ENCODE measurements around the gene ZFP82.

Gene ZFP82

DNA sequence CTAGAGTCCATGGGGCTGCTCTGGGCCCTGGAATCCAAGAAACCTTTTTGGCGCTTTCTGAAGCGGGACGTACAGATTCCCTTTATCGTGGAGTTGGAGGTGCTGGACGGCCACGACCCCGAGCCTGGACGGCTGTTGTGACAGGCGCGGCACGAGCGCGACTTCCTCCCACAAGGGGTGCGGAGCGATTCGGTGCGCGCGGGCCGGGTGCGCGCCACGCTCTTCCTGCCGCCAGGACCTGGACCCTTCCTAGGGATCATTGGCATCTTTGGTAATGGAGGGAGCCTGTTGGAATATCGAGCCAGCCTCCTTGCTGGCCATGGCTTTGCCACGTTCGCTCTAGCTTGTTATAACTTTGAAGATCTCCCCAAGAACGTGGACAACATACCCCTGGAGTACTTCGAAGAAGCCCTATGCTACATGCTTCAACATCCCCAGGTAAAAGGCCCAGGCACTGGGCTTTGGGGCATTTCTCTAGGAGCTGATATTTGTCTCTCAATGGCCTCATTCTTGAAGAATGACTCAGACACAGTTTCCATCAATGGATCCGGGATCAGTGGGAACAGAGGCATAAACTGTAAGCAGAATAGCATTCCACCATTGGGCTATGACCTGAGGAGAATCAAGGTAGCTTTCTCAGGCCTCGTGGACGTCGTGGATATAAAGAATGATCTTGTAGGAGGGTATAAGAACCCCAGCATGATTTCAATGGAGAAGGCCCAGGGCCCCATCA, 3.5 kb upstream of the ZFP82 start:
- H3F3A ChIP-seq (ENCODE audit: low read depth): no peaks in the 10 kb centered on the region
- peaks cover 10% of the 10 kb centered on the region for H3K4me1 ChIP-seq (ENCODE audit: insufficient read depth, low read length, poor library complexity, severe bottlenecking)
- H3K27me3 ChIP-seq (ENCODE audit: insufficient read depth, low read length, poor library complexity, severe bottlenecking): no peaks in the 10 kb centered on the region
- no peak overlapping the region for H3K4me3 ChIP-seq (ENCODE audit: low read length, poor library complexity, severe bottlenecking)
- no peaks in the 10 kb centered on the region for H3K9me2 ChIP-seq (replicated peaks; ENCODE audit: low read depth, low read length)
- no peak overlapping the region for H3K4me2 ChIP-seq (ENCODE audit: low read depth, low read length, poor library complexity, severe bottlenecking)
- H3K9me3 ChIP-seq (ENCODE audit: insufficient read depth, low read depth, low read length): no peaks in the 10 kb centered on the region
- TF ChIP-seq EZH2phosphoT487 (IDR thresholded peaks at IDR 0.05; ENCODE audit: borderline replicate concordance): no peak
- no peak for TF ChIP-seq CTCF (conservative IDR thresholded peaks at IDR 0.05; ENCODE audit: low read length)
- peaks cover 15% of the 10 kb centered on the region for H3K79me2 ChIP-seq (ENCODE audit: insufficient read depth, low read length)
- H3K9ac ChIP-seq (ENCODE audit: low read depth, low read length, poor library complexity, severe bottlenecking): no peak overlapping the region
- peaks cover 4% of the 10 kb centered on the region for H4K20me1 ChIP-seq (ENCODE audit: insufficient read depth, low read length, poor library complexity, severe bottlenecking)
- H3K36me3 ChIP-seq (ENCODE audit: insufficient read depth, low read length): no peaks in the 10 kb centered on the region
- H2AFZ ChIP-seq (ENCODE audit: low read length): no peak overlapping the region

- no peak overlapping the region for H3K9ac ChIP-seq (ENCODE audit: low read depth, low read length, poor library complexity, severe bottlenecking)
- H3K4me1 ChIP-seq (ENCODE audit: insufficient read depth, low read length, poor library complexity, severe bottlenecking): peaks cover 16% of the 10 kb centered on the region
- H3K4me3 ChIP-seq (ENCODE audit: low read length, poor library complexity, severe bottlenecking): no peak overlapping the region
- no peaks in the 10 kb centered on the region for H3K27me3 ChIP-seq (ENCODE audit: insufficient read depth, low read length, poor library complexity, severe bottlenecking)
- H3F3A ChIP-seq (ENCODE audit: low read depth): no peaks in the 10 kb centered on the region
- no peaks in the 10 kb centered on the region for H3K36me3 ChIP-seq (ENCODE audit: insufficient read depth, low read length)
- H3K9me2 ChIP-seq (replicated peaks; ENCODE audit: low read depth, low read length): no peaks in the 10 kb centered on the region
- peaks cover 6% of the 10 kb centered on the region for H4K20me1 ChIP-seq (ENCODE audit: insufficient read depth, low read length, poor library complexity, severe bottlenecking)
- no peak for TF ChIP-seq CTCF (conservative IDR thresholded peaks at IDR 0.05; ENCODE audit: low read length)
- no peak for TF ChIP-seq EZH2phosphoT487 (IDR thresholded peaks at IDR 0.05; ENCODE audit: borderline replicate concordance)
- no peak overlapping the region for H3K4me2 ChIP-seq (ENCODE audit: low read depth, low read length, poor library complexity, severe bottlenecking)
- no peak overlapping the region for H2AFZ ChIP-seq (ENCODE audit: low read length)
- H3K79me2 ChIP-seq (ENCODE audit: insufficient read depth, low read length): peaks cover 22% of the 10 kb centered on the region
- no peaks in the 10 kb centered on the region for H3K9me3 ChIP-seq (ENCODE audit: insufficient read depth, low read depth, low read length)
These were observed 2.7 kb upstream of the ZFP82 start for GRCh38 chr19:36420961-36421748.

- Histone ChIP-seq H3K4me2 (ENCODE audit: low read depth, low read length, poor library complexity, severe bottlenecking) (peak overlapping the region; percentile 84), H3K4me1 (ENCODE audit: insufficient read depth, low read length, poor library complexity, severe bottlenecking) (peaks cover 27% of the 10 kb centered on the region), H3K27me3 (ENCODE audit: insufficient read depth, low read length, poor library complexity, severe bottlenecking) (no peaks in the 10 kb centered on the region), H3K9me2 (replicated peaks; ENCODE audit: low read depth, low read length) (no peaks in the 10 kb centered on the region), H3K36me3 (ENCODE audit: insufficient read depth, low read length) (no peaks in the 10 kb centered on the region), H3K4me3 (ENCODE audit: low read length, poor library complexity, severe bottlenecking) (peak overlapping the region; percentile 81), H4K20me1 (ENCODE audit: insufficient read depth, low read length, poor library complexity, severe bottlenecking) (peaks cover 17% of the 10 kb centered on the region), H3K9me3 (ENCODE audit: insufficient read depth, low read depth, low read length) (no peaks in the 10 kb centered on the region), H2AFZ (ENCODE audit: low read length) (peak overlapping the region; percentile 97), H3K9ac (ENCODE audit: low read depth, low read length, poor library complexity, severe bottlenecking) (peak overlapping the region; percentile 90), H3K79me2 (ENCODE audit: insufficient read depth, low read length) (peaks cover 56% of the 10 kb centered on the region), H3F3A (ENCODE audit: low read depth) (no peaks in the 10 kb centered on the region)
- TF ChIP-seq CTCF (conservative IDR thresholded peaks at IDR 0.05; ENCODE audit: low read length): no peak
- TF ChIP-seq EZH2phosphoT487 (IDR thresholded peaks at IDR 0.05; ENCODE audit: borderline replicate concordance): no peak
These were observed 625 bp downstream of the ZFP82 start for GRCh38 chr19:36417752-36418286.

All from Loucy (cell line).